HCT116 (cell line): ENCODE results near the gene DISP2. TPM values are rescaled to one million over a fixed set of nuclear protein-coding genes. Genes with fewer than 3 reads are reported as not detected.

Experiments
- ATAC-seq: fragments of 200-7000 bp; cut with Tn5 transposase; 2 replicates; pipeline ENCODE4 v1.9.1; 2020; ENCODE audit warnings: mild to moderate bottlenecking, moderate library complexity
- BruUV-seq: library from RNA; stranded (reverse); fragments of 400-500 nt; replicated peaks from 2 replicates; lab custom pipeline; 2021; lab: Mats Ljungman, UMichigan
- CTCF ChIA-PET: fragments of 300-600 bp; sonication (Branson Sonifier 250); formaldehyde crosslinking; loops from one replicate; lab custom pipeline; 2021; ENCODE audit warnings: antibody characterized with exemption; lab: Charles Lee
- POLR2A ChIA-PET: fragments of 300-600, 350-600 bp; sonication (Branson Sonifier 250); formaldehyde crosslinking; loops from one replicate; lab custom pipeline; 2021; ENCODE audit warnings: antibody characterized with exemption; lab: Charles Lee
- RAD21 ChIA-PET, 2 experiments: fragments of 300-600 bp; sonication (Branson Sonifier 250); formaldehyde crosslinking; loops; one replicate each; lab custom pipeline; 2023; ENCODE audit warnings: low total read pairs in 2 of 2; ENCODE audit not compliant: uncharacterized antibody in 2 of 2, unreplicated experiment in 2 of 2, low non-redundant PET in 1 of 2; lab: Charles Lee
- DNase-seq: peaks from one replicate; pipeline ENCODE4 v3.0.0-alpha.2; 2010; ENCODE audit warnings: low read depth, low spot score
- H2AFZ ChIP-seq: fragments of 200-600 bp; shearing (Covaris generic), sonication (generic); 2 replicates; pipeline ENCODE4 v1.6.1; 2017; ENCODE audit warnings: low read depth, mixed run types, mixed read lengths, antibody characterized with exemption, low read length; ENCODE audit not compliant: poor library complexity, severe bottlenecking
- H3K27ac ChIP-seq: 2 replicates; pipeline ENCODE4 v1.5.1; 2012; ENCODE audit warnings: low read depth, low read length
- H3K27me3 ChIP-seq: fragments of 200-600 bp; sonication (generic); 2 replicates; pipeline ENCODE4 v1.6.1; 2016; ENCODE audit warnings: mixed run types, low read length, mixed read lengths; ENCODE audit not compliant: insufficient read depth
- H3K36me3 ChIP-seq, 2 experiments: fragments of 200-500 bp in 1 of 2; fragments of 200-600 bp in 1 of 2; sonication (Bioruptor generic) in 1 of 2; sonication (generic) in 1 of 2; 2 replicates each; pipeline versions ENCODE4 v1.5.1 to v1.6.1; 2014 to 2016; ENCODE audit warnings: low read length in 2 of 2, inconsistent platforms in 1 of 2, mixed read lengths in 1 of 2, mixed run types in 1 of 2; ENCODE audit not compliant: insufficient read depth in 2 of 2, control insufficient read depth in 1 of 2
- H3K4me1 ChIP-seq, 2 experiments: fragments of 200-600 bp in 1 of 2; sonication (generic) in 1 of 2; 2 replicates each; pipeline versions ENCODE4 v1.5.1 to v1.6.1; 2012 to 2017; ENCODE audit warnings: low read length in 2 of 2, inconsistent platforms in 1 of 2, mild to moderate bottlenecking in 1 of 2, mixed read lengths in 1 of 2, mixed run types in 1 of 2, moderate library complexity in 1 of 2; ENCODE audit not compliant: insufficient read depth in 2 of 2, control insufficient read depth in 1 of 2
- H3K4me2 ChIP-seq: fragments of 200-600 bp; sonication (generic); 2 replicates; pipeline ENCODE4 v1.6.1; 2017; ENCODE audit warnings: mixed run types, low read length, mixed read lengths
- H3K4me3 ChIP-seq, 2 experiments: fragments of 200-600 bp in 1 of 2; sonication (generic) in 1 of 2; replicated peaks in 1 of 2; 2 replicates each; pipeline ENCODE4 v1.5.1; 2011 to 2016; ENCODE audit warnings: low read length in 2 of 2, control low read depth in 1 of 2, low read depth in 1 of 2, mild to moderate bottlenecking in 1 of 2, mixed read lengths in 1 of 2, mixed run types in 1 of 2
- H3K79me2 ChIP-seq: fragments of 200-600 bp; sonication (generic); 2 replicates; pipeline ENCODE4 v1.6.1; 2017; ENCODE audit warnings: mild to moderate bottlenecking, mixed run types, low read length, moderate library complexity, mixed read lengths; ENCODE audit not compliant: insufficient read depth
- H3K9ac ChIP-seq: fragments of 200-600 bp; sonication (generic); 2 replicates; pipeline ENCODE4 v1.6.1; 2016; ENCODE audit warnings: low read length, mixed read lengths
- H3K9me2 ChIP-seq: fragments of 200-600 bp; sonication (generic), shearing (Covaris generic); 2 replicates; pipeline ENCODE4 v1.6.1; 2017; ENCODE audit warnings: mixed run types, mild to moderate bottlenecking, moderate library complexity; ENCODE audit not compliant: insufficient read depth
- H3K9me3 ChIP-seq, 2 experiments: fragments of 200-500 bp in 1 of 2; fragments of 200-600 bp in 1 of 2; sonication (Bioruptor generic) in 1 of 2; sonication (generic) in 1 of 2; 2 replicates each; pipeline ENCODE4 v1.6.1; 2014 to 2017; ENCODE audit warnings: low read length in 2 of 2, mixed read lengths in 2 of 2, inconsistent platforms in 1 of 2, low read depth in 1 of 2, mild to moderate bottlenecking in 1 of 2, mixed run types in 1 of 2, moderate library complexity in 1 of 2; ENCODE audit not compliant: control insufficient read depth in 1 of 2, insufficient read depth in 1 of 2
- H4K20me1 ChIP-seq: fragments of 200-600 bp; sonication (generic), shearing (Covaris generic); 2 replicates; pipeline ENCODE4 v1.6.1; 2017; ENCODE audit warnings: mixed run types, mild to moderate bottlenecking, moderate library complexity; ENCODE audit not compliant: insufficient read depth
- EZH2 ChIP-seq: fragments of 200-600 bp; sonication (generic); IDR thresholded peaks from 2 replicates; pipeline ENCODE4 v1.6.1; 2017; ENCODE audit warnings: antibody characterized with exemption, mixed run types
- EZH2phosphoT487 ChIP-seq: fragments of 200-600 bp; IDR thresholded peaks from 2 replicates; pipeline ENCODE4 v1.6.1; 2018; ENCODE audit warnings: antibody characterized with exemption, borderline replicate concordance
- FOSL1 ChIP-seq: IDR thresholded peaks from 2 replicates; pipeline ENCODE4 v1.6.1; 2012; ENCODE audit warnings: low read depth
- POLR2AphosphoS5 ChIP-seq: IDR thresholded peaks from 2 replicates; pipeline ENCODE4 v1.6.1; 2011; ENCODE audit warnings: mild to moderate bottlenecking, low read depth, low read length, moderate library complexity
- SIN3A ChIP-seq: IDR thresholded peaks from 2 replicates; pipeline ENCODE4 v1.6.1; 2012; ENCODE audit warnings: low read depth
- SP1 ChIP-seq: IDR thresholded peaks from 2 replicates; pipeline ENCODE4 v1.6.1; 2012; ENCODE audit warnings: low read depth
- TCF7L2 ChIP-seq: IDR thresholded peaks from 2 replicates; pipeline ENCODE4 v1.7.0; 2011; ENCODE audit warnings: borderline replicate concordance, inconsistent platforms; ENCODE audit not compliant: insufficient read depth, insufficient read length; ENCODE audit errors: extremely low read depth
- YY1 ChIP-seq: IDR thresholded peaks from 2 replicates; pipeline ENCODE4 v1.6.1; 2011; ENCODE audit warnings: low read length, low read depth, moderate library complexity, mild to moderate bottlenecking; ENCODE audit not compliant: insufficient replicate concordance; ENCODE audit errors: extremely low read depth
- intact Hi-C: fragments of 100-400 bp; cut with micrococcal nuclease; formaldehyde crosslinking; loops from 2 replicates; pipeline ENCODE4 v1.10.0; 2022
- total RNA-seq: library from RNA; stranded (reverse); gene quantifications from one replicate; pipeline ENCODE4 v1.2.1, GENCODE V29; 2021; ENCODE audit not compliant: unreplicated experiment
- TF ChIP-seq, protein P1 (sequence below), 3 experiments: fragments of 200-600 bp in 1 of 3; sonication (generic) in 1 of 3; IDR thresholded peaks in 2 of 3; conservative IDR thresholded peaks in 1 of 3; 2 replicates each; pipeline ENCODE4 v1.5.1; 2012 to 2017; ENCODE audit warnings: low read depth in 2 of 3, low read length in 2 of 3, antibody characterized with exemption in 1 of 3, borderline replicate concordance in 1 of 3, control low read depth in 1 of 3, mild to moderate bottlenecking in 1 of 3, mixed read lengths in 1 of 3, mixed run types in 1 of 3, moderate library complexity in 1 of 3; ENCODE audit not compliant: insufficient read depth in 1 of 3
- TF ChIP-seq, protein P2 (sequence below): IDR thresholded peaks from 2 replicates; pipeline ENCODE4 v1.6.1; 2011; ENCODE audit warnings: mild to moderate bottlenecking, low read length, moderate library complexity; ENCODE audit not compliant: insufficient replicate concordance; ENCODE audit errors: extremely low read depth
- TF ChIP-seq, protein P3 (sequence below): IDR thresholded peaks from 2 replicates; pipeline ENCODE4 v1.6.1; 2012; ENCODE audit warnings: low read depth

DISP2 gene
- total RNA-seq, 1 experiment from 2014 or later: 3.3 TPM

DNA sequence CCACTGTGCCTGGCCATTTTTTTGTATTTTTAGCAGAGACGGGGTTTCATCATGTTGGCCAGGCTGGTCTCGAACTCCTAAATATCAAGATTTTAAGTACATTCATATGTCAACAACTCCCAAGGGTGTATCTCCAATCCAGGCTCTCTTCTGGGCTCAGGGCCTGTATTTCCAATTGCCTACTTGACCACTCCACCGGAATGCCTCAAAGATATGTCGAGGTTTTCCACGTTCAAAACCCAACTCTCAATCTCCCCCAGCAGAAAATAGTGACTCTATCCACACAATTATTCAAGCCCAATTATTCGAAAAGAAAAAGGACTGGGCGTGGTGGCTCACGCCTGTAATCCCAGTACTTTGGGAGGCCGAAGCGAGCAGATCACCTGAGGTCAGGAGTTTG lies 22.6 kb downstream of the DISP2 start (continued):
- TF ChIP-seq SIN3A (no peak), EZH2phosphoT487 (no peak), TCF7L2 (no peak)
- TF ChIP-seq, protein P1, sequence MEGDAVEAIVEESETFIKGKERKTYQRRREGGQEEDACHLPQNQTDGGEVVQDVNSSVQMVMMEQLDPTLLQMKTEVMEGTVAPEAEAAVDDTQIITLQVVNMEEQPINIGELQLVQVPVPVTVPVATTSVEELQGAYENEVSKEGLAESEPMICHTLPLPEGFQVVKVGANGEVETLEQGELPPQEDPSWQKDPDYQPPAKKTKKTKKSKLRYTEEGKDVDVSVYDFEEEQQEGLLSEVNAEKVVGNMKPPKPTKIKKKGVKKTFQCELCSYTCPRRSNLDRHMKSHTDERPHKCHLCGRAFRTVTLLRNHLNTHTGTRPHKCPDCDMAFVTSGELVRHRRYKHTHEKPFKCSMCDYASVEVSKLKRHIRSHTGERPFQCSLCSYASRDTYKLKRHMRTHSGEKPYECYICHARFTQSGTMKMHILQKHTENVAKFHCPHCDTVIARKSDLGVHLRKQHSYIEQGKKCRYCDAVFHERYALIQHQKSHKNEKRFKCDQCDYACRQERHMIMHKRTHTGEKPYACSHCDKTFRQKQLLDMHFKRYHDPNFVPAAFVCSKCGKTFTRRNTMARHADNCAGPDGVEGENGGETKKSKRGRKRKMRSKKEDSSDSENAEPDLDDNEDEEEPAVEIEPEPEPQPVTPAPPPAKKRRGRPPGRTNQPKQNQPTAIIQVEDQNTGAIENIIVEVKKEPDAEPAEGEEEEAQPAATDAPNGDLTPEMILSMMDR (IDR thresholded peaks at IDR 0.05 in 2 of 3, conservative IDR thresholded peaks at IDR 0.05 in 1 of 3; ENCODE audit: borderline replicate concordance in 1 of 3, insufficient read depth in 1 of 3, low read depth in 2 of 3, low read length in 2 of 3): no peak
- TF ChIP-seq, protein P2, sequence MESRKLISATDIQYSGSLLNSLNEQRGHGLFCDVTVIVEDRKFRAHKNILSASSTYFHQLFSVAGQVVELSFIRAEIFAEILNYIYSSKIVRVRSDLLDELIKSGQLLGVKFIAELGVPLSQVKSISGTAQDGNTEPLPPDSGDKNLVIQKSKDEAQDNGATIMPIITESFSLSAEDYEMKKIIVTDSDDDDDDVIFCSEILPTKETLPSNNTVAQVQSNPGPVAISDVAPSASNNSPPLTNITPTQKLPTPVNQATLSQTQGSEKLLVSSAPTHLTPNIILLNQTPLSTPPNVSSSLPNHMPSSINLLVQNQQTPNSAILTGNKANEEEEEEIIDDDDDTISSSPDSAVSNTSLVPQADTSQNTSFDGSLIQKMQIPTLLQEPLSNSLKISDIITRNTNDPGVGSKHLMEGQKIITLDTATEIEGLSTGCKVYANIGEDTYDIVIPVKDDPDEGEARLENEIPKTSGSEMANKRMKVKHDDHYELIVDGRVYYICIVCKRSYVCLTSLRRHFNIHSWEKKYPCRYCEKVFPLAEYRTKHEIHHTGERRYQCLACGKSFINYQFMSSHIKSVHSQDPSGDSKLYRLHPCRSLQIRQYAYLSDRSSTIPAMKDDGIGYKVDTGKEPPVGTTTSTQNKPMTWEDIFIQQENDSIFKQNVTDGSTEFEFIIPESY: no peak

DNA sequence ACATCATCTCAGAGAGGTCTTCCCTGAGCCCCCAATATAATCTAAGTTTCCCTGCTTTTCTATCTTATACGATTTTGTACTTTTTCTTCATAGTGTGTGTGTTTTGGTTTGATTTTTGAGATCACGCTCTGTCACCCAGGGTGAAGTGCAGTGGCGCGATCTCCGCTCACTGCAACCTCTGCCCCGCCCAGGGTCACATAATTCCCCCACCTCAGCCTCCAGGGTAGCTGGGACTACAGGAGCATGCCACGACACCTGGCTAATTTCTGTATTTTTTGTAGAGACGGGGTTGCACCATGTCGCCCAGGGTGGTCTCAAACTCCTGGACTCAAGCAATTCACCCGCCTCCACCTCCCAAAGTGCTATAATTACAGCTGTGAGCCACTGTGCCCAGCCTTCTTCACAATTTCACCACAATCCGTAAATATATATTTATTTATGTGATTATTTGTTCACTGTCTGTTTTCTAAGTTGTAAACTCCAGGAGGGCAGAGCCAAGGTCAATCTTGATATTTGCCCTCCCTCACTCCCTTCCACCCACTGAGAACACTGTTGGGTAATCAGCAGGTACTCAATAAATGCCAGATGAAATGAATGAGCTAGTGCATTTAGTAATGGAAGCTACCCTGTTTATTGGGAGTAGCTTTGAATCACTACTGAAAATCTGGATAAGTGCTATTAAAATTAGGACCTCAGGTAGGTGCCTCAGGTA lies 24.0 kb downstream of the DISP2 start:
- H3K9ac ChIP-seq: no peak overlapping the region
- DNase-seq (no peak), ATAC-seq (no peak)
- no peaks in the 10 kb centered on the region for H3K9me3 ChIP-seq
- no peaks in the 10 kb centered on the region for H3K27me3 ChIP-seq
- intact Hi-C loops: no loop called here
- H2AFZ ChIP-seq: peak overlapping the region; percentile 4
- peak overlapping the region in 1 of 2 experiments; percentile 93; a peak in 1 of 4 replicates for H3K4me3 ChIP-seq
- H3K9me2 ChIP-seq: no peaks in the 10 kb centered on the region
- ChIA-PET RAD21 (no interaction called here), POLR2A (interaction anchor here (0.6 to 1.3 kb wide), 3 partner anchors 24 to 206 kb away, joined by 3 to 5 read pairs (median 4); partner anchors contain the start of gene IVD), CTCF (interaction anchor here (1.2 to 1.9 kb wide), 3 partner anchors 13 to 44 kb away, joined by 3 to 5 read pairs (median 4); no protein-coding TSS in a partner anchor)
- H3K4me1 ChIP-seq: peaks cover 15 to 31% of the 10 kb centered on the region in 2 experiments
- no TSS peak for BruUV-seq
- H3K4me2 ChIP-seq: peak overlapping the region; percentile 84
- peaks cover 9 to 23% of the 10 kb centered on the region in 2 experiments for H3K36me3 ChIP-seq
- H3K27ac ChIP-seq: peak overlapping the region; percentile 15; the same call in 1 of the 2 replicates
- peaks cover 40% of the 10 kb centered on the region for H3K79me2 ChIP-seq
- no peaks in the 10 kb centered on the region for H4K20me1 ChIP-seq
- TF ChIP-seq YY1: no peak
- TF ChIP-seq EZH2: no peak
- TF ChIP-seq POLR2AphosphoS5: no peak
- no peak for TF ChIP-seq TCF7L2
- no peak for TF ChIP-seq FOSL1
- TF ChIP-seq, protein P1 (IDR thresholded peaks at IDR 0.05 in 2 of 3, conservative IDR thresholded peaks at IDR 0.05 in 1 of 3; ENCODE audit: borderline replicate concordance in 1 of 3, insufficient read depth in 1 of 3, low read depth in 2 of 3, low read length in 2 of 3): no peak
- no peak for TF ChIP-seq SP1
- TF ChIP-seq, protein P3, sequence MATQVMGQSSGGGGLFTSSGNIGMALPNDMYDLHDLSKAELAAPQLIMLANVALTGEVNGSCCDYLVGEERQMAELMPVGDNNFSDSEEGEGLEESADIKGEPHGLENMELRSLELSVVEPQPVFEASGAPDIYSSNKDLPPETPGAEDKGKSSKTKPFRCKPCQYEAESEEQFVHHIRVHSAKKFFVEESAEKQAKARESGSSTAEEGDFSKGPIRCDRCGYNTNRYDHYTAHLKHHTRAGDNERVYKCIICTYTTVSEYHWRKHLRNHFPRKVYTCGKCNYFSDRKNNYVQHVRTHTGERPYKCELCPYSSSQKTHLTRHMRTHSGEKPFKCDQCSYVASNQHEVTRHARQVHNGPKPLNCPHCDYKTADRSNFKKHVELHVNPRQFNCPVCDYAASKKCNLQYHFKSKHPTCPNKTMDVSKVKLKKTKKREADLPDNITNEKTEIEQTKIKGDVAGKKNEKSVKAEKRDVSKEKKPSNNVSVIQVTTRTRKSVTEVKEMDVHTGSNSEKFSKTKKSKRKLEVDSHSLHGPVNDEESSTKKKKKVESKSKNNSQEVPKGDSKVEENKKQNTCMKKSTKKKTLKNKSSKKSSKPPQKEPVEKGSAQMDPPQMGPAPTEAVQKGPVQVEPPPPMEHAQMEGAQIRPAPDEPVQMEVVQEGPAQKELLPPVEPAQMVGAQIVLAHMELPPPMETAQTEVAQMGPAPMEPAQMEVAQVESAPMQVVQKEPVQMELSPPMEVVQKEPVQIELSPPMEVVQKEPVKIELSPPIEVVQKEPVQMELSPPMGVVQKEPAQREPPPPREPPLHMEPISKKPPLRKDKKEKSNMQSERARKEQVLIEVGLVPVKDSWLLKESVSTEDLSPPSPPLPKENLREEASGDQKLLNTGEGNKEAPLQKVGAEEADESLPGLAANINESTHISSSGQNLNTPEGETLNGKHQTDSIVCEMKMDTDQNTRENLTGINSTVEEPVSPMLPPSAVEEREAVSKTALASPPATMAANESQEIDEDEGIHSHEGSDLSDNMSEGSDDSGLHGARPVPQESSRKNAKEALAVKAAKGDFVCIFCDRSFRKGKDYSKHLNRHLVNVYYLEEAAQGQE: no peak
